ENCODE results near the gene RUVBL2.
"Not testable (repeated sequence)": the region's sequence is repeated elsewhere in the genome, so short reads cannot be mapped to it uniquely, and the experiment has no call there.

The RUVBL2 gene

DNA sequence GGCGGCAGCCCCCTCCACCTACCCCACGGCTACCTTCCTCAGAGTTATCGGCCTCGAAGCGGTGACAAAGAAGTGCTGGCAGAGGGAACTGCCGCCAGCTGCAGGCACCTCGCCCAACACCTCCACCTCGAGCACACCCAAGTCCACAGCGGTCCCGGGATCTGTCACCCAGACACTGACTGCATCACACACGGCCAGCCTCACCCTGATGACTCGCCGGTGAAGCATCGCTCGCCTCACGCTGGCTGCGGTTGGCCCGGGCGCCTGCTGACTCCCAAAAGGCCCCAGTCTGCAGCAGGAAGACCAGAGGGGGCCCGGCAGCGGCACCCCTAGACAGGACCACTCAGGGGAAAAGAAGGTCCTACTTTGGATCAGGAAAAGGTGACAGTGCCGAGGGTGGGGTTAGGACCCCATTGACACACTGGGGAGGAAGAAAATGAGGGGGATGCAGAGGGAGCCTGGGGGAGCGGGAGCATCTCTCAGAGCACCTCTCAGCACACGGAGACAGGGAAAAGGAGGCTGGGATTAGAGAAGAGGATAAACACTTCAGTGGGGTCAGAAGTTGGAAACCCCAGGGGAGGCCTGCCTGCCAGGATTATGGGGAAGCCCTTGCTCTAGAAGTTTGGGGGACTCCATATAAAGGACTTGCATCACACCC is 56.8 kb downstream of the RUVBL2 start:
- DNase-seq: not testable (repeated sequence)

DNA sequence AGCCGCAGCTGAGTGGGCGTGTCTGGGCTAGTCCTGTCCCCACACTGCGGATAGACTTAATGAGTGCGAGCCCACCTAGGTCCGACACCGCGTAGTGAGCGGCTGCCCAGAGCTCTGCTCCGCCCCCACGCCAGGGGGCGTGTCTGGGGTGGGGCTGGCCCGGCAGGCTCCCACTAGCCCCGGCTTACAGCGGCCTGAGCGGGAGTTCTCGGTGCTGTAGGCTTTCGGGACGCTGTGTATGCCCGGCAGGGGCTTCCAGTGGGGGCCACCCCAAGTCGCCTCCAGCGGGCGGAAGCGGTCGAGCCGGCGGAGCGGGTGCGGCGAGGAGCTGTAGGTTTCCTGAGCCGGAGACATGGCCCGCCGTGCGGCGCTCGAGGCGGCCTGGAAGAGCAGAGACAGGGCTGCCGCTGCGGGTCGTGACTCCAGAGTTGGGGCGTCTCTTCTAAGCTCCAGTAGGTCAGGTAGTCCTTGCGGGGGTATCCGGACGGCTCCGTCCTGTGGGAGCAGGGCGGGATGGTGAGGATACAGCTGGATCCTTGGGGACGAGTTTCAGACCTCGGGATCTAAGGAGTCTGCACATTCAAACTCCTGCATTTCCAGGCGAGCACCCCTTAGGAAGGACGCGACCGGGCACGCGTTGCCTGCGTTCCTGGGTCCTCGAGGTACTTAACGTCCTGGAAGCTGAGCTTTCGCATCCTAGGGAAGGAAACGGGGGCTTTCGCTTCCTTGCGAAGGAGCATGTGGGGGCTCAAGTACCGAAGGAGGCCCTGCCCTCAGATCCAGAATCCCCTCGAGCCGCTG is 62.6 kb downstream of the RUVBL2 start:
- no peak for DNase-seq

DNA sequence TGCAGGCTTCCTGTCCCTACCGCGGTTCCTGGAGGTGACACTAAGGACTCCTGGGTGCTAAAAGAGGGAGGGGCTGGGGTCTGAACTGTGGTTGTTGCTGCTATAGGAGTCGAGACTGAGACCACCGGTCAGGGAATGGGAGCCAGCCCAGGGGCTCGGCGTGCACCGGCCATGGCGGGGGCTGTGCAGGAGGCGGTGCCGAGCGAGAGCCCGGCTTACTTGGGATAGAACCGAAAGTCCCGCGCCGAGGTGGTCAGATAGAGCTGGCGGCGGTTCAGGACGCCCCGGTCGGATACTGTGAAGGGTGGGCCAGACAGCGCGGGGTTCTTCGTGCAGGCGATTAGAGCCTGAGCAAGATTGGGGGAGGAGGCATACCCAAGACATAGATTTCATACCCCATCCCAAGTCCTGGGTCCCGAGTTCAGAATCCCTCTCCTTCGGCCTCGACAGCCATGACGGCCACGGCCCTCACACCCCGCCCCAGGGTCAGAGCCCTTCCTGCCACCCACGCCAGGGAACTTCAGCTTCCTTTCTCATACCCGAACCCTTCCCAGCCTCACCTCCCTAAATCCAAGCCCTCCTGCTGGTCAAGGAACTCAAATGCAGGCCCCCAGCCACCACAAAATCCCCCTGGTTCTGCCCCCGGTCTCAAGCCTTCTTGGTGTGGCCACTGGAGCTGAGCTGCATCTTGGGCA is 63.4 kb downstream of the RUVBL2 start:
- DNase-seq: not testable (repeated sequence)

DNA sequence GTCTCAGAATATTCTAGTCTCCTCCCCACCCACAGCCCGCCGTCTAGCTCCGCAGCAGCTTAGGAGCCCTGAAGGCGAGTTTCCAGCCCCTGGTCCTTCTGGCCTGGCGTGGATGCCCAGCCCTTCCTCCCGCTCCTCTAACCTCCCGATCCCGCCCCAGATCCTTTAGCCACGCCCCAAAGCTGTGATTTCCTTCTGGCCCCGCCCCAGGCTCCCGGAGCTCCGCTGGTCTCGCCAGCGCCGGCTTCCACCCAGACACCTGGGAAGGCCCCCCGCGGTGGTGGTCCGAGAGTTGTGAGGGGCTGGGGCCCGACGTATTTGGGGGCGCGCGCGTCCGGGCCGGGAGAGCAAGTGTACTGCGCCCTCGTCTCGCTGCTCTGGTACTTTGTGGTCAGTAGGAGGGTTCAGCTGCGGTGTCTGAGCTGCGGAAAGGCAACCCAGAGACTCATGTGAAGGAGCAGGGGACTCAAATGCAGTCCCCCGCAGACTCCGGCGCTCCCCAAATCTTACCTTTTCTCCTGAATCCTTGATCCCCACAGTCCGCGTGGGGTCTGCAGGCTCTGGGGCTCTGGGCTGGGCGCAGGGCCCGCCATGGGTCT is 64.0 kb downstream of the RUVBL2 start, which contains the start of gene CGB7:
Gene CGB7 (minus strand): TSS at position 114 of the 599 bp plus-strand sequence. CDS start 2,374 bp downstream, outside the sequence.
- DNase-seq: no peak

DNA sequence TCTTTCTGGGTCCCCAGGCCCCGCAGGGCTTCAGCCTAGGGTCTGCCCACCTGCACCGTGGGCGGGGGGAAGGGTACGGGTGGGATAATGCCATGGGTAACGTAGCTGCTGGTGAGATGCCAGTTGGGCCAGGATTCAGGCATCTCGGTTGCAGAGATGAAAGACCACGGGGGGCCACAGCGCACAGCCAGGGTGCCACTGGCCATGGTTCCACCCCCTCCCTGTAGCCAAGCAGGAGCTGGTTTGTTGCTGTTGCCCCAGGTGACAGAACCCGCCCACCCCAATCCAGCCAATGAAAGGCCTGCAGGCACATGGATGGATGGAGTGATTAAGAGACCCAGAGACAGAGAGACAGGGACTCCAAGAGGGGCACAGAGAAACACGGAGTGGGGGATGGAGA is 64.9 kb downstream of the RUVBL2 start:
- DNase-seq: no peak

DNA sequence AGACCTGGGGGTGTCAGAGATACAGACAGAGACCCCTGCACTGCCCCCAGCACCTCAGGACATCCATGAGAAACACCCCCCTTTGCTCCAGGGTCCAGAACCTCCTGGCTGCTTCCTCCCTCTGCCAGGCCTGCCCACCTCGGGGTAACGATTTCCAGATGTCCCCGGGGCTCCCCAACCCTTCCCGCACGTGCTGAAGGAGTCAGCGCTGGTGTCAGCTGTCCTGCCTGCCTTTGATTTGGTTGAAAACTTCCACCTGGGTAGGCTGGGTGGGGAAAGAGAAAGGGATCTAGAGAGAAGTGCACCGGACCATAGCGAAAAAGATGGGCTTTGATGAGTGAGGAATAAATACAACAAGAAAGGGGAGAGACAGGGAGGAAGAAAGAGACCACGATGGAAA is 65.4 kb downstream of the RUVBL2 start:
- DNase-seq: no peak

DNA sequence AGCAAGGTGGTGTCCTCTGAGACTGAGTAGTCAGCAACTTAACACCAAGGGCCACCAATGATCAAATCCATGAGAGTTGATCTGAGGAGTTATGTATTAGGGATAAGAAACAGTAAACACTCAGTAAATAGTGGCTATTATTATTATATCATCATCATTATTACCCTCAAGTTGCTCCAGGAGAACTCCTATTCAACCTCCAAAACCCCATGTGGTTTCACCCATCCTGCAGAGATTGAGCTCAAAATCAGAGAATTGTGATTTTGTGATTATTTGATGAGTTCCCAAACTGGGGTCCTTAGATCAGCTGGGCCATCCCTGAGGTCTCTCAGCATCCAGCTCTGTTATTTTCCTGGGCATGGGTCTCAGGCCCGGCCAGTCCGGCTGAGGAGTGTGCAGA is 67.3 kb downstream of the RUVBL2 start:
- no peak for DNase-seq

DNA sequence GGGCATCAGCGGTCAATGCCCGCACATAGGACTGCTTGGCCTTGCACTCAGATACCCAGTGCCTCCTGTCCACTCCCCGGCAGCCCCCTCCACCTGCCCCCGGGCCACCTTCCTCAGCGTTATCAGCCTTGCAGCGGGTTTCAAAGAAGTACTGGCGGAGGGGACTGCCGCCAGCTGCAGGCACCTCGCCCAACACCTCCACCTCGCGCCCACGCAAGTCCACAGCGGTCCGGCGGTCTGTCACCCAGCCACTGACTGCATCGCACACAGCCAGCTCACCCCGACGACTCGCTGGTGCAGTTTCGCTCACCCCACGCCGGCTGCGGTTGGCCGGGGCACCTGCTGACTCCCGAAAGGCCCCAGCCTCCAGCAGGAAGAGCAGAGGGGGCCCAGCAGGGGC is 67.8 kb downstream of the RUVBL2 start:
- DNase-seq: no peak

DNA sequence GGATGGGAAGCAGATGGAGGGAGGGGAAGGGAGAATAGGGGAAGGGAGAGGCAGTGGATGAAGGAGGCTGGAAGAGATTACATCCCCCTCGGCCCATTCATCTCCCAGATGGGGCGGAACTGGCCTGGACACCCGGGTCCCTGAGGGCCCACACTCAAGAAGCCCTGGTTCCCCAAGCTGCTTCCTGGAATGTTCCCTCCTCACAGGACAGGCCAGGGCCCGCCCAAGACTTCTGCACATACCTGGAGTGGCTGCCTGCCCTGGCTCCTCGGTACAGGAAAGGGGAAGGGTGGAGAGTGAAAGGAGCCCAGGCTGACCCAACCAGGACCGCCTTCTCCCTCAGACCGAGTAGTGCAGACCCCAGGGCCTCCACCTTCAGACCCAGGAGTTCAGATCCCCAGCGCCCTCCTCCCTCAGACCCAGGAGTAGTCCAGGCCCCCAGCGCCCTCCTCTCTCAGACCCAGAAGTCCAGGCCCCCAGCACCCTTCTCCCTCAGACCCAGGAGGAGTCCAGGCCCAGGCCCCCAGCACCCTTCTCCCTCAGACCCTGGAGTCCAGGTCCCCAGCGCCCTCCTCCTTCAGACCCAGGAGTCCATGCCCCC is 70.4 kb downstream of the RUVBL2 start:
- no peak for DNase-seq

DNA sequence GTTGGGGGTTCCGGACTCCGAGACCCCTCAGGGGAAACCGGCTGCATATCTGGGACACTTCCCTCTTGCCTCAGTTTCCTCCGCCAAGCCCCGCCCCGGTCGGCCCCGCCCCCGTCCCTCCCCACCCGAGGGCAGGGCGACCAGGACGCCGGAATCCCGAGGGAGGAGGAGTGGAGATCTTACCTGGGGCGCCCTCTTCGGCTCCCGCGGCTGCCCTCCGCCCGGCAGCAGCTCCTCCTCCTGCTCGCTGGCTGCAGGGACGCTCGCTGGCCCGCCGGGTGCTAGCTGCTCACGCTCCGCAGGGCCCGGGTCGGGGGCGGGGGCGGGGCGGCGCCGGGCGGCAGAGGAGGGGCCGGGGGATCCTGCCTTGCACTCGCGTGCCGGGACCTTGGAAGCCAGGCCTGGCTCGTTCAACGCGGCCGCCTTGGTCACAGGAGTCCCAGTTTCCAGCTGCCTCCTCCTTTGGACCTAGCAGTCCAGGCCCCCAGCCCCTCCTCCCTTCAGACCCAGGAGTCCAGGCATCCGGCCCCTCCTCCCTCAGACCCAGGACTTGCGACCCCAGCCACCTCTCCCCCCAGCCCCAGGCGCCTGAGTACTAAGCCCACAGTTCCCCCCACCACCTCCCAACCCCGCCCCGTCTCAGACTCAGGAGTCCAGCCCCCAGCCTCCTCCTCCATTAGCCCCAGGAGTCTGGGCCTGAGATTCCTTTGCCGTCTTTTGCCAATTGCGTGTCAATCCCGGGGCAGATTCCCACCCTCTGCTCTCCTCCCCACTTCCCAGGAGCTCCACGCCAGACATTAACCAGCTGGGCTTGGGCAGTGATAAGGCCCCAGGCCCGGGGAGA is 71.3 kb downstream of the RUVBL2 start, which contains the start of gene NTF4:
Gene NTF4 (minus strand): TSS at position 51 of the 844 bp plus-strand sequence. CDS start 2,821 bp downstream, outside the sequence.
- DNase-seq: no peak

Measured in NCI-H1417 treated with DMSO at 0.1 percent for 48 hours (cell line).